ENCODE measurements around the gene STARD13.

The STARD13 gene

DNA sequence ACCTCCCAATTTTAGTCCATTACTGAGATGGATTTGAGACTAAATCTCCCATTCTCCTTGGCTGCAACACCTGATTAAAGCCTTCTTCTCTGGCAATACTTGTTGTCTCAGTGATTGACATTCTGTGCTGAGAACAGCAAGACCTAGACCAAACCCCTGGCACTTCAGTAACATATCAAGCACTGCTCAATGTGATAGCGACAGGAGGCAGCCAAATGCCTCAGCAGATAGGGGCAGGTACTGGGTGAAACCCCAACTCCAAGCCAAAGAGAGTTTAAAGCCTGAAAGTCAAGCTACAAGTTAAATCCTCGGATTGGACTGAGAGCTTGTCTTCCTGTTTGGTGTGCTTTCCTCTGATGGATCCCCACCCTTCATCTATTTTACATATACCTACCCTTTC lies 52.7 kb downstream of the STARD13 start:
- ChIA-PET POLR2A (no interaction called here), CTCF (interaction anchor here (2.7 kb wide), 1 partner anchor 310 kb away, joined by 8 read pairs; no protein-coding TSS in a partner anchor)
- no peak for TF ChIP-seq CTCF (IDR thresholded peaks at IDR 0.05; ENCODE audit: insufficient read depth, low read length, missing control alignments)
- no peak for DNase-seq (ENCODE audit: low read depth, low spot score)
- H3K4me3 ChIP-seq (ENCODE audit: low read depth, low read length) = no peak overlapping the region

GRCh38 chr13:33231339-33231738 lies 54.2 kb downstream of the STARD13 start:
- ChIA-PET CTCF (interaction anchor here (1.4 to 2.7 kb wide), 3 partner anchors 258 to 492 kb away, joined by 6 to 8 read pairs (median 6); no protein-coding TSS in a partner anchor), POLR2A (no interaction called here)
- no peak overlapping the region for H3K4me3 ChIP-seq (ENCODE audit: low read depth, low read length)
- TF ChIP-seq CTCF (IDR thresholded peaks at IDR 0.05; ENCODE audit: insufficient read depth, low read length, missing control alignments) = no peak
- DNase-seq (ENCODE audit: low read depth, low spot score) = no peak

- CTCF ChIA-PET = interaction anchor here (1.0 to 3.2 kb wide), 9 partner anchors 10 to 313 kb away, joined by 3 to 13 read pairs (median 6); no protein-coding TSS in a partner anchor
- no peak overlapping the region; the same call in 1 of the 2 replicates for H3K4me3 ChIP-seq (ENCODE audit: low read depth, low read length)
- POLR2A ChIA-PET = no interaction called here
- DNase-seq (ENCODE audit: low read depth, low spot score) = no peak
- TF ChIP-seq CTCF (IDR thresholded peaks at IDR 0.05; ENCODE audit: insufficient read depth, low read length, missing control alignments) = no peak
Measured at GRCh38 chr13:33230178-33230881, 55.2 kb downstream of the STARD13 start.

DNA sequence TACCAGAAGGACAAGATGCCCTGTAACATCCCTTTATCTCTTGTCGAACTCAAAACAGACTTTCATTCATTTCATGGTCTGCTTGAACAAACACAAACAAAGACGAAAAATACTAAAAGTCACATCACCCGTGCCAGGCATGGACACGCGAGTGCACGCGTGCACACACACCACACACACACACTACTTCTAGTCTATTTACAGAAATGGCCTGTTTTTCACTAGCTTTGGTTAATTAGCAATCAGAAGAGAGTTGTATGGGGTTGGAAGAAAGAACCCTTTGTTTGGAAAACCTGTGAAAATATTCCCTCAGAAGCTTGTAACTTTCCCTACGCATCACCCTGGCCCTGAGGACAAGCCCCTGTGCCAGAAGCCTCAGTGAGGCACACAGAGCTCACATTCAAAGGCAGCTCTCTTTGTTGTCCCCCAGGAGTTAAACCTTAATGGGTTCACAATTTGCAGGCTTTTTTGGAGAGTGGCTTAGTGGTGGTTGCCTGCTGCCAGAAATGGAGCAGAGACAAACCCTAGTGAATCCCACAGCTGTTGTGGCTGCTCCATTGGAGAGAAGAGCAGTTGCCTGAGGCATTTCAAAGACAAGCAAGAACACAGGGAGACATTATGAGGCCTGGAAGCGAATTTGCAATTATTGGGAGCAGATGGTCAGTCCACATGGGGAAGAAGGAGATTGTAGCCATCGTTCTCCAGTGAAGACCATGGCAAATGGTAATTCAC lies 55.9 kb downstream of the STARD13 start:
- peak overlapping the region; percentile 10; the same call in 1 of the 2 replicates for H3K4me3 ChIP-seq (ENCODE audit: low read depth, low read length)
- POLR2A ChIA-PET = no interaction called here
- TF ChIP-seq CTCF (IDR thresholded peaks at IDR 0.05; ENCODE audit: insufficient read depth, low read length, missing control alignments) = no peak
- no peak for DNase-seq (ENCODE audit: low read depth, low spot score)
- CTCF ChIA-PET = interaction anchor here (0.7 to 3.2 kb wide), 12 partner anchors 10 to 314 kb away, joined by 3 to 13 read pairs (median 4); no protein-coding TSS in a partner anchor

DNA sequence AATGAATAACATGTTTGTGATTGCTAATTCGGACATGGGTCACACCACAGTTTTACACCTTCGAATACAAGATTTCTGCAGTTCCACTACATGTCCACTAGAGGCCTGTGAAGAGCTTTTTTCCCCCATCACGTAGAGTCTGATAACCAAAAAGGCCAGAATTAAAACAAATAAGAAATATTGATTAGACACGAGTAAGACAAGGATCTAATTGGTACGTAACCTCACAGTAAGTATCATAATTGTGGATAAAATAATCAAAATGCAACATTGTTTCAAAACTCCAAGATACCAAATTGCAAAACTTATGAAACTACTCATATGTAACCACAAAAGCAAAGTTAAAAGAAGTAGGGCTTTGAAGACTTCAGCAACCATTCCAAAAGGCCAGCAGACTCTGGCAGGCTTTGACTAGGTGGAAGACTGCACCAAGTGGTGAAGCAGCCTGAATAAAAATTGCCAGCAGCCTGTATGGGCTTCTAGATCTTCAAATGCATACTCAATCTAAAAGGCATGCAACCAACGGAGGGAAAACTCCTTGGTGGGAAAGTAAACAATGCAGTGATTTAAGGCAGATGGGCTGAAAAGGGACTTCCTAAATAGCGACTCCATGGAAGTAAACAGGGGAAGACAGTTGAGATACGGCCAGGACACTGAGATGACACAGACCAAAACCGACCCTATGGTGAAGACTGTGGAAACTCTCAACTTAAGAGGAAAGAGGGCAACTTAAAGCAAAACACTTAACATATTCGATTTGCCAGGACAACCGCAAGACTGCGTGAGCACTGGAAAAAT lies 56.7 kb downstream of the STARD13 start:
- no peak overlapping the region; the same call in 1 of the 2 replicates for H3K4me3 ChIP-seq (ENCODE audit: low read depth, low read length)
- peak; percentile 67 for TF ChIP-seq CTCF (IDR thresholded peaks at IDR 0.05; ENCODE audit: insufficient read depth, low read length, missing control alignments)
- POLR2A ChIA-PET = interaction anchor here (0.6 kb wide), 1 partner anchor 89 kb away, joined by 3 read pairs; no protein-coding TSS in a partner anchor
- CTCF ChIA-PET = interaction anchor here (0.7 to 3.2 kb wide), 34 partner anchors 9 to 496 kb away, joined by 3 to 14 read pairs (median 4); partner anchors contain the start of gene STARD13
- no peak for DNase-seq (ENCODE audit: low read depth, low spot score)

Measured in AG04449 (cell line).